GM19240 (cell line): ENCODE data around the gene ADAMTS14.

ENCODE experiments used
- DNase-seq: peaks from one replicate; pipeline ENCODE4 v3.0.0; 2011; ENCODE audit warnings: low spot score; ENCODE audit not compliant: insufficient read length

The ADAMTS14 gene

GRCh38 chr10:70782746-70783680 is 110.7 kb downstream of the ADAMTS14 start:
- DNase-seq: no peak

DNA sequence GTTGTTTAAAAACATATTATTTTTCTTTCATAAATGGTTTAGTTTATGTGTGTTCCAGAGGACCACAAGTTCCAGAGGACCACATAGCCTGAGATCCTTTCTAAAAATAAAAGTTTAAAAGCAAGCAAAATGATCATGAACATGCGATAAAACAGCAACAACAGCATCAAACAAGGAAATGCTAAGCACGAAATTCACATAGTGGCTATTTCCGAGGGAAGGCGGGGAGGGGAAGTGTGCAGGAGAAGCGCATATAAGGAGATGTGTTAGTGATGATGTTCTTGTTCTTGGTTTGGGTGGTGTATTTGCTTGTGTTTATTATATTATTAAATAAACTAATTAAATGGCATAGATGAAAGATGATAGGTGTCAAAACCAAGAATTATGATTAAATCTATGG is 111.7 kb downstream of the ADAMTS14 start:
- no peak for DNase-seq

DNA sequence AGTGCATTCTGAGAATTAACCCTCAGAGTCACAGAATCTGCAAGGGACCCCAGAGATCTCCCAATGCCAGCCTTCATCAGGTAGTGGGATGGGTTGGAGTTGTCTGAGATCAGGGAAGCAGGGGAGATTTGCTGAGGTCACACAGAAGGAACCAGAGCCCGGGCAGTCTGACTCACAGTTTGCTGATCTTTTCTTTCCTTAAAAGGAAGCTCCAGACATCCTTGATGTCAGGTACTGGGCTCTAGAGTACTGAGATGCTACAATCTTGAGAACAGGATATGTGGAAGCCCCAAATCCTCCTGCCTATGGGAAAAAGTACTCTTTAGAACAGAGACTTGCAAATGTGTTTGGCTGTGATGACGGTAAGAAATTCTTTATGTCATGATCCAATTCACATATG is 112.2 kb downstream of the ADAMTS14 start:
- no peak for DNase-seq

DNA sequence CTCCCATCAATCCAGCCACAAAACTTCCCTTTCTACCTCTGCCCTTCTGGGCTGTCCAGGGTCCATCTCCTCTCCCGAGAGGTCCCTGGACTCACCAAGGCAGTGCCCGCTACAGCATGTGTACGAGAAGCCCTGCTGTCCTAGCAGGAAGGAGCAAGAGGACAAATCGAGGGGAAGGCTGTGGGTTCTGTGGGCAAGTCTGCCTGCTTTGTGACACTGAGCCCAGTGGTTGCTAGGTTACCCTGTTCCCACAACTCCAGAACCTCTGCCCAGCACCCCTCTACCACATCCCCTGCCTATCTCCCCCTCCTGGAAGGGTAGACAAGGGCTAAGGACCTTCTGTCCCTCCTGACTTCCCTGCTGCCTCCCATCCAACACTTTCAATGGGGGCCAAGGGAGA is 112.9 kb downstream of the ADAMTS14 start, which contains the start of gene TBATA:
TSS of gene TBATA (minus strand) at position 188 of the 400 bp plus-strand sequence. CDS start 1,998 bp downstream, outside the sequence.
- DNase-seq: no peak

DNA sequence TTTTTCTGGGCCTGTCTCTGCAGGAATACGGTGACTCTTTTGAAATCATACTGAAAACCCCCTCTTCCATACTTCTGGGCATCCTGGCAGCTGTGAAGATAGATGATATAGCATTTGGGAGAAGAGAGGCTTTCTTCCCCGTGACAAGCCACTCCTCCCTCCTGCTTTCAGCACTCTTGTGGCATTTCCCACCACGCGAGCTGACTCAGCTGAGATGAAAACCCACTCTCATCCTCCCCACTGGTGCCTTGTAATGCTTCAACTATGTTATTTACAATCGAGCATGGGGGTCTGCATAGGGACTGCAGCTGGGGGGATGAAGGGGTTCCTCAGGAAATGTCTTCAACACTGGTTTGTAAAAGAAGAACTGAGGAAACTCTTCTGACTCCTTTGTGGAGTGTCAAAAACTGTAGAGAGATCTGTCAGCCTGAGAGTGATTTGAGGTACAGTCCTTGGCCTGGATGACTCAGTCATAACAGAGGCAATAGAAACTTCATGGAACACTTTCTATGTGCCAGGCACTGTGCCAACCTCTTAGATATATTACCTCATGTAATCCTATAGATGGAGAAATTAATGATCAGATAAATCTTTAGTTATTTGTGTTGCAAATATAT is 114.6 kb downstream of the ADAMTS14 start:
- DNase-seq: no peak

- DNase-seq: no peak
Measured at GRCh38 chr10:70791386-70792039, 119.2 kb downstream of the ADAMTS14 start.

- DNase-seq: no peak
Measured at GRCh38 chr10:70795613-70796012, 123.3 kb downstream of the ADAMTS14 start.

GRCh38 chr10:70797840-70798239 is 125.5 kb downstream of the ADAMTS14 start:
- no peak for DNase-seq

DNA sequence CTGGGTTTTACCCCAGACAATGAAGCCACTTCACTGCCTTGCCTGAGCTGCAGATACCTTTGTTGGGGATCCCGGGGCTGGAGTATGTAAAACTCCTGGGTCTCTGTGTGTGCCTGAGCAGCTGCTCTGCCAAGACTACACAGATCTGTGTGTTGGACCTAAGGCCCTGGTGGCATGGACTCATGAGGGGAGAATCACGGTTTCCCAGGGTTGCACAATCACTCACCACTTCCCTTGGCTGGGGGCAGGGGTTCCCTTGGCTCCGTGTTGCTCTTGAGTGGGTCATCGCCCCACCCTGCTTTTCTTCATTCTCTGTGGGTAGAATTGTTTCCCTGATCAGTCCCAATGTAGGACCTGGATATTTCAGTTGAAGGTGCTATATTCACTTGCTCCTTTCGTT is 126.8 kb downstream of the ADAMTS14 start:
- no peak for DNase-seq

- DNase-seq: no peak
Measured at GRCh38 chr10:70801854-70802253, 129.5 kb downstream of the ADAMTS14 start.

DNA sequence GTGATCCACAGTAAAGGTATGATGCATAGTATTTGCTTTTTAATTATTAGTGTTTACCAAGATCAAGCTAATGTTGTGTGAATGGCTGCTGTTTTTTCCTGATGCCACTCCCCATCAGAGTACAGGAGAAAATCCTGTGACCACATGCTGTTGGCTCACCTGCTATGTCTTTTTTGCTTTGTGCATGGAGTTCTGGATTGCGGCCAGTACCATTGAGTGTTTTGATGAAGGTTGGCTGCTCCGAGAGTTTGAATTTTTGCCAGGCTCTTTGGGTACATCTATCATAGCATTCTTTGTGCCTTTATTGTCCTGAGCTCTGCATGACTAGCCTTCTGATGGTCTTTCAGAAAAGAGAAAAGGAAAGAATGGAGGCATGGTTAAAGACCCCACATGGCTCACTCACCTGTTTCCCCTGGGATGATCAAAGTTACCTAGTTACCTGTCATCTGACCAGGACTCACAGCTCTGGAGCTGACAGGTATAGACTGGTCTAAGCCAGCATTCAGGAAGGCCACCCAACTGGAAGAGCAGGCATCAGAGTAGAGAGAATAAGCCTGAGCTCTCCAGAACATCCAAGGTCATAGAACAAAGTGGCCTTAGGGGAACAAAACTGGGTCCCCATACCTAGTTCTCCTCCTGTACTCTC is 131.6 kb downstream of the ADAMTS14 start:
- DNase-seq: no peak

DNA sequence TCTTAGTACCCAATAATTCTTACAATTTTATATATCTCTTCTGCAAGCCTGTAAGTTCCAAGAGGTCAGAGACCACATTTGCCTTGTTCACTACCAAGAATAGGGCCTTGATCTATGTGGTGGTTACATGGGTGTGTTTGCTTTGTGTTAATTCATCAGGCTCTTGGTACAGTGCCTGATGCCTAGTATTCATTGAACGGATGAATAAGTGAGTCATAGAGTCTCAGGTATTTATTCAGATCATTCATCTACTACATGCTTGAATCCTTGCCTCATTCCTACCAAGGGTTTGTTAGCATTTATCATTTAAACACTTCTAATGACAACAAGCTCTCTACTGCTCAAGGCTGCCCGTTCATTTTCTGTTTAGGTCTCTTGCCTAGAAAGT is 132.1 kb downstream of the ADAMTS14 start:
- no peak for DNase-seq

DNA sequence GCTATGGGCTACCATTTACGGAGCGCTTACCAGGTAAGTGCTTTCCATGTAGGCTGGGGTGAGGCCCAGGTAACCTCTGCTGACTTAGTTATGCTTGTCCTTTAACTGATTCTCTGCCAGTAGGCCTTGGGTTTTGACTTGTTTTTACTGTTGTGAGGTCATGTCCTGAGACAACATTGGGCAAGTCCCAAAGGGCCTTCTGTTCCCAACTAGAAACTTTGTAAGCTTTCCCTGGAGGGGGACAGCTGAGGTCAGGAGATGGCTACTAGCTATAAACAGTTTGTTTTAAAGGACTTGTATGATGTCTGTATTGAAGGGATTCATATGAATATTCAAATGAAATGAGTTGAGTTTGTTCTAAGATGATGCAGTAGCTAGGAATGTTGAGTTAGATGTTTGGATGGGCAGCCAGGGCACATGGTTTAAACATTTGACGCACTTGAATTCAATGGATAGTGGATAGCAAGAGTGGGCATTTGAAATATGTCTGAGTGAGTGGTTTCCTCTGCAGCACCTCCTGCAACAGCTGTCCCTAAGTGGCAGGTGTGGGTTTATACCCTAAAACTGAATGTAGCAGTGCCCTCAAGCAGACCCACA is 133.4 kb downstream of the ADAMTS14 start:
- DNase-seq: no peak

DNA sequence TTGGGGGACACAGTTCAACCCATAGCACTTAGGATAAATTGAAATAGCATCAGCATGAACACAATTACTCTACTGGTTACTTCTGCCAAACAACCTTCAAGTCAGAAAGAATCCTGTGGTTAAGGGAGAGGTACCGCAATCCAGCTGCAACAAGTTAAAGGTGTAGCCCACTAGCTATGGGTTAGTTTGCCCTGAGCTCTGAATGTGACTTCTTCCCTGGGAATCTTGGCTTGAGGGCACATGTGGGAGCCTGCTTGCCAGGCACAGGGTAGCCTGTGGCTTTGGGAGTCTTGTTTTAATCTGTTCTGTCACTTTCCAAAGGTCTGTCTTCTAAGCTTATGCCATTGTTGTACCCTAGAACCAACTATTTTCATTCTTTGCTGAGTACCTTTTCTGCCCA is 134.5 kb downstream of the ADAMTS14 start:
- DNase-seq: no peak

GRCh38 chr10:70807556-70807955 is 135.2 kb downstream of the ADAMTS14 start:
- DNase-seq: no peak

DNA sequence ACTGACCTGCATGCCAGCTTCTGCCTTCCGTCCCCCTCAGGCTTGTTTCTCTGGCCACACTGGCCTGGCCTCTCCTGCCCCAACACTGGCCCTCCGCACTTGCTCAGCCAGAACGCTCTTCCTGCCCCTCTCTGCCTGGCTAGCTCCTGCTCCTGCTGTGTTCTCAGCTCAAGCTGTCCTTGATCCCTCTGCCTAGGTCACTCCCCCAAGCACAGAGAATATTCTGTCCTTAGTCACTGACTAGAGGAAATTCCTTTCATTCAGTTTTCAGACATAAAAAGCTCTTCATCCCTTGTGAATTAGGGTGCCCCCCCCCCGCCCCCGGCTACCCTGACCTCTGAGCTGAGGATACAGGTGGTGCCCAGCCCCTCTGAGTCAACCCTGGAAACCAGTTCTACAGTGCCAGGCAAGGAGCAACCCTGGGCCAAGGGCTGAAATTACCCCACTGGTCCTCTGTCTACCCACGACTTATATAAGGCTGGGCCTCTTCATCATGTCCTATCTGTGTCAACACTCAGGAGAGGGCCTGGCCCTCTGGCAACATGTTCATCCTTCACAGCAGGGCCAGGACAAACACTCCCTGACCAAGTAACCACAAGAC is 136.8 kb downstream of the ADAMTS14 start:
- DNase-seq: no peak

DNA sequence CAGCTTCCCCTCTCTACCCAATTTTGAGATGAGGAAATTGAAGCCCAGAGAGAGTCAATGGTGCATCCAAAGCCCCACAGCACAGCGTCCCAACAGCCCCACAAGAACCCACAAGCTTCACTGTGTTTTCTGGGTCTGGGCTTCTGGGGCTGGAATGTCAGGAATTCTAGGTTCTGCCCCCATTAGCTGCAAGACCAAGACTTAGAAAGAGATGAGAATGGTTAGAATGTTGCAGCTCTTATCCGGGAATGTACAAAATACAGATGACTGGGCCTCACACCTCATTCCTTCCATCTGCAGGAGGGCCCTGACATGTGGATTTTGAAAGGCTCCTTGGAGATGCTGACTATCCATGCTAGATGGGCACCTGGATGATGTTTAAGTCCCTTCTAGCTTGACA is 137.4 kb downstream of the ADAMTS14 start:
- DNase-seq: no peak

DNA sequence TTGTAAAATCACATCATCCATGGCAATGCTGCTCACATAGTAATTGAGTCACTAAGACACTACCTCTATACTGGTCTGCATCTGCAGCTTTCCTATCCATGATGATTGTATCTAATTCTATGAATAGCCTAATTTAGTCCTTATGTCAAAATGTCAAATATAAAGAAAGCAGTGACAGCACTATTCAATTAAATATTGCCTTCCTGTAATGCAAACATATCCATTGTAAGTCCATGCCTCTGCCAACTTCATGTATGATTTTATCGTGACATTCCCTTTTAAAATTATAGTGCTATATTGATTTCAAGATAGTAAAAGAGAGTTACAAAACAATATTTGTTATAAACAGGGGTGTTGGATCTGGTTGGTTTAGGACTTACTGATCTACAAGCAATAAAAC is 138.7 kb downstream of the ADAMTS14 start:
- DNase-seq: no peak

- no peak for DNase-seq
Measured at GRCh38 chr10:70811881-70812280, 139.6 kb downstream of the ADAMTS14 start.
